ENCODE measurements around the gene KCNQ5.
"Not testable (repeated sequence)": the region's sequence is repeated elsewhere in the genome, so short reads cannot be mapped to it uniquely, and the experiment has no call there.

The KCNQ5 gene

GRCh38 chr6:73182021-73182607 lies 560.2 kb downstream of the KCNQ5 start:
- TF ChIP-seq, protein P1, sequence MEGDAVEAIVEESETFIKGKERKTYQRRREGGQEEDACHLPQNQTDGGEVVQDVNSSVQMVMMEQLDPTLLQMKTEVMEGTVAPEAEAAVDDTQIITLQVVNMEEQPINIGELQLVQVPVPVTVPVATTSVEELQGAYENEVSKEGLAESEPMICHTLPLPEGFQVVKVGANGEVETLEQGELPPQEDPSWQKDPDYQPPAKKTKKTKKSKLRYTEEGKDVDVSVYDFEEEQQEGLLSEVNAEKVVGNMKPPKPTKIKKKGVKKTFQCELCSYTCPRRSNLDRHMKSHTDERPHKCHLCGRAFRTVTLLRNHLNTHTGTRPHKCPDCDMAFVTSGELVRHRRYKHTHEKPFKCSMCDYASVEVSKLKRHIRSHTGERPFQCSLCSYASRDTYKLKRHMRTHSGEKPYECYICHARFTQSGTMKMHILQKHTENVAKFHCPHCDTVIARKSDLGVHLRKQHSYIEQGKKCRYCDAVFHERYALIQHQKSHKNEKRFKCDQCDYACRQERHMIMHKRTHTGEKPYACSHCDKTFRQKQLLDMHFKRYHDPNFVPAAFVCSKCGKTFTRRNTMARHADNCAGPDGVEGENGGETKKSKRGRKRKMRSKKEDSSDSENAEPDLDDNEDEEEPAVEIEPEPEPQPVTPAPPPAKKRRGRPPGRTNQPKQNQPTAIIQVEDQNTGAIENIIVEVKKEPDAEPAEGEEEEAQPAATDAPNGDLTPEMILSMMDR (IDR thresholded peaks at IDR 0.05): no peak
- Histone ChIP-seq H3K9me3 (ENCODE audit: control insufficient read depth, low read length) (no peaks in the 10 kb centered on the region), H3K9ac (no peak overlapping the region), H3K36me3 (ENCODE audit: control insufficient read depth, insufficient read depth, low read length) (no peaks in the 10 kb centered on the region), H3K27me3 (ENCODE audit: control insufficient read depth, insufficient read depth, low read length) (no peaks in the 10 kb centered on the region), H3K4me2 (ENCODE audit: low read length) (no peak overlapping the region), H3K4me3 (ENCODE audit: low read depth, low read length) (no peak overlapping the region), H3K27ac (no peak overlapping the region), H2AFZ (no peak overlapping the region), H3K4me1 (no peaks in the 10 kb centered on the region), H3K79me2 (no peaks in the 10 kb centered on the region)

GRCh38 chr6:73193302-73193701 lies 571.4 kb downstream of the KCNQ5 start:
- H3K36me3 ChIP-seq (ENCODE audit: control insufficient read depth, insufficient read depth, low read length); H3K9me3 ChIP-seq (ENCODE audit: control insufficient read depth, low read length); H3K27me3 ChIP-seq (ENCODE audit: control insufficient read depth, insufficient read depth, low read length); H3K4me1 ChIP-seq; H3K4me2 ChIP-seq (ENCODE audit: low read length); H3K27ac ChIP-seq; H3K9ac ChIP-seq; H3K4me3 ChIP-seq (ENCODE audit: low read depth, low read length); H2AFZ ChIP-seq; H3K79me2 ChIP-seq: not testable (repeated sequence)

DNA sequence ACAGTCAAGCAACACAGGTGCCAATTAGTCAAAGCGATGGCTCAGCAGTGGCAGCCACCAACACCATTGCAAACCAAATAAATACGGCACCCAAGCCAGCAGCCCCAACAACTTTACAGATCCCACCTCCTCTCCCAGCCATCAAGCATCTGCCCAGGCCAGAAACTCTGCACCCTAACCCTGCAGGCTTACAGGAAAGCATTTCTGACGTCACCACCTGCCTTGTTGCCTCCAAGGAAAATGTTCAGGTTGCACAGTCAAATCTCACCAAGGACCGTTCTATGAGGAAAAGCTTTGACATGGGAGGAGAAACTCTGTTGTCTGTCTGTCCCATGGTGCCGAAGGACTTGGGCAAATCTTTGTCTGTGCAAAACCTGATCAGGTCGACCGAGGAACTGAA lies 572.9 kb downstream of the KCNQ5 start:
- Histone ChIP-seq H3K27me3 (ENCODE audit: control insufficient read depth, insufficient read depth, low read length) (no peaks in the 10 kb centered on the region), H3K4me1 (no peaks in the 10 kb centered on the region), H3K9ac (no peak overlapping the region), H3K9me3 (ENCODE audit: control insufficient read depth, low read length) (no peaks in the 10 kb centered on the region), H3K4me2 (ENCODE audit: low read length) (no peak overlapping the region), H3K4me3 (ENCODE audit: low read depth, low read length) (no peak overlapping the region), H3K79me2 (no peaks in the 10 kb centered on the region), H2AFZ (no peak overlapping the region), H3K27ac (no peak overlapping the region), H3K36me3 (ENCODE audit: control insufficient read depth, insufficient read depth, low read length) (no peaks in the 10 kb centered on the region)
- TF ChIP-seq, protein P1 (IDR thresholded peaks at IDR 0.05): no peak

- Histone ChIP-seq H3K4me2 (ENCODE audit: low read length) (no peak overlapping the region), H2AFZ (no peak overlapping the region), H3K4me3 (ENCODE audit: low read depth, low read length) (no peak overlapping the region), H3K27me3 (ENCODE audit: control insufficient read depth, insufficient read depth, low read length) (no peaks in the 10 kb centered on the region), H3K9ac (no peak overlapping the region), H3K36me3 (ENCODE audit: control insufficient read depth, insufficient read depth, low read length) (no peaks in the 10 kb centered on the region), H3K27ac (no peak overlapping the region), H3K79me2 (no peaks in the 10 kb centered on the region), H3K4me1 (no peaks in the 10 kb centered on the region), H3K9me3 (ENCODE audit: control insufficient read depth, low read length) (no peaks in the 10 kb centered on the region)
- TF ChIP-seq, protein P1 (IDR thresholded peaks at IDR 0.05): no peak
These were observed 578.4 kb downstream of the KCNQ5 start for GRCh38 chr6:73200247-73200646.

DNA sequence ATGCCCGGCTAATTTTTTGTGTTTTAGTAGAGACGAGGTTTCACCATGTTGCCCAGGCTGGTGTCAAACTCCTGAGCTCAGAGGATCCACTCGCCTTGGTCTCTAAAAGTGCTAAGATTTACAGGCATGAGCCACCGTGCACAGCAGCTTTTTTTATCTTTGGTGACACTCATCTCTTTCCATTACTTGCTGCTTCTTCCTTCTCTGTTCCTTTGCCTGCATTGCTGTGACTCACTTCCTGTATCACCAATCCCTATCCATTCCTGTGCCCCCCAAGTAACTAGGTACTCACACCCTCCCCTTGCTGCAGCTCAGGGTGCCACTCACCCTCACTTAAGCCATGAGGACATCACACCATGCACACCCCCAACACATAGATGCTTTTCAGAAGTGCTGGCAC lies 578.9 kb downstream of the KCNQ5 start:
- H3K27me3 ChIP-seq (ENCODE audit: control insufficient read depth, insufficient read depth, low read length): no peaks in the 10 kb centered on the region
- no peak overlapping the region for H3K27ac ChIP-seq
- no peaks in the 10 kb centered on the region for H3K4me1 ChIP-seq
- H3K79me2 ChIP-seq: no peaks in the 10 kb centered on the region
- H3K9ac ChIP-seq: no peak overlapping the region
- TF ChIP-seq, protein P1 (IDR thresholded peaks at IDR 0.05): no peak
- H3K36me3 ChIP-seq (ENCODE audit: control insufficient read depth, insufficient read depth, low read length): no peaks in the 10 kb centered on the region
- no peak overlapping the region for H2AFZ ChIP-seq
- no peak overlapping the region for H3K4me3 ChIP-seq (ENCODE audit: low read depth, low read length)
- no peaks in the 10 kb centered on the region for H3K9me3 ChIP-seq (ENCODE audit: control insufficient read depth, low read length)
- no peak overlapping the region for H3K4me2 ChIP-seq (ENCODE audit: low read length)

Data from parathyroid adenoma (tissue), 2 donors.